Temporal lobe (tissue), 2 donors: ENCODE data around the gene ZNF91. TPM values are rescaled to one million over a fixed set of nuclear protein-coding genes. Genes with fewer than 3 reads are reported as not detected.

Experiments used
- small RNA-seq: library from RNA; depleted of rRNA; stranded (forward); fragments of <200 nt; gene quantifications from one replicate; pipeline ENCODE3, GENCODE V24; 2014; ENCODE audit warnings: low replicate concordance
- total RNA-seq: library from RNA; depleted of rRNA; stranded (reverse); fragments of >200 nt; gene quantifications from one replicate; pipeline ENCODE4 v1.2.3, GENCODE V29; 2014

The ZNF91 gene
- total RNA-seq, 1 donor from 2014 or later: 573 TPM

Small RNA genes lying within 50 kb of the gene (small RNA-seq; reads per million reads assigned to genes)
- not detected for gene VN1R91P

Other genes starting within 250 kb of the ZNF91 start
- gene ZNF724, start 145.1 kb downstream of the ZNF91 start, total RNA-seq: 10.6 TPM